Thyroid gland (tissue), 4 donors: ENCODE data around the gene ANKRD55.

Experiments used
- POLR2A ChIP-seq, 2 donors: fragments of 450-650 bp; IDR thresholded peaks; one replicate each; pipeline ENCODE4 v1.6.1; 2017; ENCODE audit warnings: antibody characterized with exemption in 2 of 2, mild to moderate bottlenecking in 2 of 2, moderate library complexity in 1 of 2
- TF ChIP-seq, protein P1 (sequence below), 6 experiments: fragments of 200-600 bp in 3 of 6; fragments of 450-650 bp in 3 of 6; sonication (generic) in 3 of 6; IDR thresholded peaks; one replicate each; pipeline ENCODE4 v1.5.1; 2016 to 2019; ENCODE audit warnings: antibody characterized with exemption in 6 of 6, mild to moderate bottlenecking in 2 of 6, inconsistent platforms in 1 of 6, moderate library complexity in 1 of 6

DNA sequence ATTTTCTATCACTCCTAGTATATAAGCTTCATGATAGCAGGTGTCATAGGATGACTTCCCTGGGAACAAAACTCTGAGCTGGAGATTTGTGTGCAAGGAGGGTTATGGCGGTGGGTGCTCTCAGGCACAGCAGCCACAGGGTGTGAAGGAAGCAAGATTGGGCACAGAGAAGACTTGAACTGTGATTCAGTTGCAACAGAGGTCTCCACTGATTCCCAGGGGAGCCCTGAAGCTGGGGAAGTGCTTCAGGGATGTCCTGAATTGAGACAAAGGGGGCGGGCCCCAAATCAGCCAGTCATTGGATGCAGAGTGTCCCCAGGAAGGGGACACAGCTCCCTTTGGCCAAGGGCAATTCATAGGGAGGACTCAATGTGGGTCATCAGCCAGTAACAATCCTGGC, 44.4 kb upstream of the ANKRD55 start:
- TF ChIP-seq, protein P1, sequence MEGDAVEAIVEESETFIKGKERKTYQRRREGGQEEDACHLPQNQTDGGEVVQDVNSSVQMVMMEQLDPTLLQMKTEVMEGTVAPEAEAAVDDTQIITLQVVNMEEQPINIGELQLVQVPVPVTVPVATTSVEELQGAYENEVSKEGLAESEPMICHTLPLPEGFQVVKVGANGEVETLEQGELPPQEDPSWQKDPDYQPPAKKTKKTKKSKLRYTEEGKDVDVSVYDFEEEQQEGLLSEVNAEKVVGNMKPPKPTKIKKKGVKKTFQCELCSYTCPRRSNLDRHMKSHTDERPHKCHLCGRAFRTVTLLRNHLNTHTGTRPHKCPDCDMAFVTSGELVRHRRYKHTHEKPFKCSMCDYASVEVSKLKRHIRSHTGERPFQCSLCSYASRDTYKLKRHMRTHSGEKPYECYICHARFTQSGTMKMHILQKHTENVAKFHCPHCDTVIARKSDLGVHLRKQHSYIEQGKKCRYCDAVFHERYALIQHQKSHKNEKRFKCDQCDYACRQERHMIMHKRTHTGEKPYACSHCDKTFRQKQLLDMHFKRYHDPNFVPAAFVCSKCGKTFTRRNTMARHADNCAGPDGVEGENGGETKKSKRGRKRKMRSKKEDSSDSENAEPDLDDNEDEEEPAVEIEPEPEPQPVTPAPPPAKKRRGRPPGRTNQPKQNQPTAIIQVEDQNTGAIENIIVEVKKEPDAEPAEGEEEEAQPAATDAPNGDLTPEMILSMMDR (IDR thresholded peaks at IDR 0.05), result no peak
- TF ChIP-seq POLR2A (IDR thresholded peaks at IDR 0.05), result no peak
